Neuronal stem cell (in vitro differentiated cells): ENCODE measurements around the gene SLC37A1.

Source experiments
- DNase-seq: peaks from one replicate; pipeline ENCODE4 v3.0.0-alpha.2; 2013; ENCODE audit warnings: low spot score
- H2AFZ ChIP-seq: one replicate; pipeline ENCODE4 v1.6.1; 2013; ENCODE audit warnings: mild to moderate bottlenecking, low read length, inconsistent platforms
- H2AK5ac ChIP-seq: 2 replicates; pipeline ENCODE4 v1.6.1; 2013; ENCODE audit warnings: low read depth, mild to moderate bottlenecking, inconsistent platforms, low read length, moderate library complexity, mixed read lengths
- H2BK120ac ChIP-seq: 2 replicates; pipeline ENCODE4 v1.6.1; 2013; ENCODE audit warnings: low read depth, mild to moderate bottlenecking, inconsistent platforms, low read length, moderate library complexity, mixed read lengths
- H2BK12ac ChIP-seq: one replicate; pipeline ENCODE4 v1.6.1; 2013; ENCODE audit warnings: low read length, inconsistent platforms
- H2BK15ac ChIP-seq: 2 replicates; pipeline ENCODE4 v1.6.1; 2013; ENCODE audit warnings: mild to moderate bottlenecking, low read length, inconsistent platforms, mixed read lengths
- H2BK5ac ChIP-seq: one replicate; pipeline ENCODE4 v1.6.1; 2013; ENCODE audit warnings: inconsistent platforms, mild to moderate bottlenecking, low read length, moderate library complexity
- H3K14ac ChIP-seq: one replicate; pipeline ENCODE4 v1.6.1; 2013; ENCODE audit warnings: low read length, inconsistent platforms
- H3K18ac ChIP-seq: 2 replicates; pipeline ENCODE4 v1.6.1; 2013; ENCODE audit warnings: low read length, inconsistent platforms
- H3K23ac ChIP-seq: 2 replicates; pipeline ENCODE4 v1.6.1; 2013; ENCODE audit warnings: low read depth, mild to moderate bottlenecking, mixed read lengths, low read length, inconsistent platforms; ENCODE audit not compliant: poor library complexity
- H3K27ac ChIP-seq: replicated peaks from 3 replicates; pipeline ENCODE4 v1.5.1; 2013; ENCODE audit warnings: low read length, inconsistent platforms
- H3K27me3 ChIP-seq, 3 experiments: 2 replicates each; pipeline ENCODE4 v1.6.1; 2013; ENCODE audit warnings: low read length in 3 of 3, mild to moderate bottlenecking in 2 of 3, inconsistent platforms in 1 of 3, low read depth in 1 of 3, mixed read lengths in 1 of 3, moderate library complexity in 1 of 3; ENCODE audit not compliant: control insufficient read depth in 3 of 3, insufficient read depth in 3 of 3
- H3K36me3 ChIP-seq, 2 donors: replicated peaks in 1 of 2; 2 replicates each; pipeline ENCODE4 v1.6.1; 2013; ENCODE audit warnings: low read length in 2 of 2; ENCODE audit not compliant: control insufficient read depth in 2 of 2, insufficient read depth in 2 of 2
- H3K4ac ChIP-seq: 2 replicates; pipeline ENCODE4 v1.6.1; 2013; ENCODE audit warnings: inconsistent platforms, mild to moderate bottlenecking, low read length, moderate library complexity
- H3K4me1 ChIP-seq, 2 donors: 1 replicate in 1 of 2; 2 replicates in 1 of 2; pipeline ENCODE4 v1.6.1; 2013; ENCODE audit warnings: low read length in 2 of 2, low read depth in 1 of 2; ENCODE audit not compliant: control insufficient read depth in 2 of 2, insufficient read depth in 1 of 2
- H3K4me2 ChIP-seq: one replicate; pipeline ENCODE4 v1.6.1; 2013; ENCODE audit warnings: mild to moderate bottlenecking, low read length, inconsistent platforms; ENCODE audit not compliant: insufficient read depth, poor library complexity, severe bottlenecking
- H3K4me3 ChIP-seq, 2 donors: 2 replicates each; pipeline ENCODE4 v1.5.1; 2013; ENCODE audit warnings: low read length in 2 of 2, mild to moderate bottlenecking in 2 of 2, inconsistent platforms in 1 of 2, moderate library complexity in 1 of 2
- H3K79me1 ChIP-seq: one replicate; pipeline ENCODE4 v1.6.1; 2013; ENCODE audit warnings: low read depth, mild to moderate bottlenecking, inconsistent platforms, low read length, moderate library complexity
- H3K9ac ChIP-seq: one replicate; pipeline ENCODE4 v1.6.1; 2013; ENCODE audit warnings: mild to moderate bottlenecking, low read depth, low read length, inconsistent platforms; ENCODE audit not compliant: poor library complexity
- H3K9me3 ChIP-seq, 2 donors: replicated peaks in 1 of 2; 2 replicates each; pipeline versions ENCODE3 to v1.6.1; 2013; ENCODE audit warnings: low read length in 2 of 2, mild to moderate bottlenecking in 2 of 2, inconsistent platforms in 1 of 2, low read depth in 1 of 2, mixed read lengths in 1 of 2, moderate library complexity in 1 of 2; ENCODE audit not compliant: control insufficient read depth in 2 of 2, insufficient read depth in 1 of 2
- H4K8ac ChIP-seq: one replicate; pipeline ENCODE4 v1.6.1; 2013; ENCODE audit warnings: low read depth, mild to moderate bottlenecking, inconsistent platforms, low read length, moderate library complexity
- H4K91ac ChIP-seq: one replicate; pipeline ENCODE4 v1.6.1; 2013; ENCODE audit warnings: low read length, low read depth, mild to moderate bottlenecking, inconsistent platforms; ENCODE audit not compliant: poor library complexity
- WGBS, 2 donors: extraction: QIAGEN DNeasy Blood & Tissue Kit; methylation state at CpG; one replicate each; pipeline ENCODE4 v1.1.7; 2013; ENCODE audit warnings: missing lambda C conversion rate in 2 of 2, mixed read lengths in 1 of 2; ENCODE audit not compliant: insufficient read length in 2 of 2, insufficient replicate concordance in 1 of 2; ENCODE audit errors: extremely low coverage in 2 of 2; 5-methylcytosine and 5-hydroxymethylcytosine counted together

SLC37A1 gene

DNA sequence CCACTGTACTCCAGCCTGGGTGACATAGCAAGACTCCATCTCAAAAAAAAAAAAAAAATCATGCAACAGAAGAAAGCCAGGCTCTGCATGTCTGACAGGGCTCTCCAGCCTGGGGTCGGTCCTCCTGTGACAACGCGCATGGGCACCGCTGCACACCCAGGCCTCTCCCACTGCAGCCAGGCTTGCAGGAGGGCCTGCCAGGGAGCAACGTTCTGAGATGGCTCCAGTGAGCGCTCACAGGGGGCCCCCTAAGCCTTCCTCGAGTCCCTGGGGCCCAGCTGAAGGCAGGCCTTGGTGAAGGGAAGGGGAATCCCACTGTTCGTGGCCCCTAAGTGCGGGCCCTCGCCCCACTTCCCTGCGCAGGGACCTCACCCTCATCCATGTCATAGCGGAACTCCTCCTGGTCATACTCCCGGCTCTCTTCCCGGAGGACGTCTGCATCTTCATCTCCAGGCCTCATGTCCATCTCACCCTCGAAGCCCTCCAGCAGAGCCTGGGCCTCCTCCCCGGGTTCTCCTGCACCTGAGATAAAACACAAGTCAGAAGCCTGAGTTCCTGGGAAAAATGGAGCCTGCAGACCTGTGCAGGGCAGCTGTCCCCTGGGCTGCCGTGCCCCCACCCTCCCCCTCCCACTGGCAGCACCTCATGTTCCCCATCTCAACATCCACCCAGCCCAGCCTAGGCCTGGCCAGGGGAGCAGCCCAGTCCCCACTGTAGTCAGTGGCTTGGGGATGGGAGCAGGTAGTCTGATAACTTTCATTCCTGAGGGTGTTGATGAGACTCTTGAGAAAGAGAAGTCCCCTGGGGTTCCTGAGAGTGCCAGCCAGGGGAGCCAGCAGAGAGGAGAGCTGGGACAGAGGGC is 37.9 kb upstream of the SLC37A1 start:
- H4K8ac ChIP-seq: no peak overlapping the region
- H3K27me3 ChIP-seq: peaks cover 0 to 4% (median 0%) of the 10 kb centered on the region in 3 experiments
- no peak overlapping the region for H3K14ac ChIP-seq
- H3K4me1 ChIP-seq: peaks cover 0 to 2% of the 10 kb centered on the region in 2 donors
- WGBS, 2 donors: no CpG with 5 or more reads among the region's 18 CpGs
- no peak overlapping the region for H3K27ac ChIP-seq
- no peak overlapping the region for H2BK12ac ChIP-seq
- H2BK120ac ChIP-seq: no peak overlapping the region
- no peak overlapping the region for H2BK15ac ChIP-seq
- no peak overlapping the region for H2AFZ ChIP-seq
- no peak overlapping the region for H3K4me3 ChIP-seq
- no peak overlapping the region for H3K4me2 ChIP-seq
- peak overlapping the region; percentile 17 for H3K23ac ChIP-seq
- no peaks in the 10 kb centered on the region for H3K36me3 ChIP-seq
- peaks cover 0 to 2% of the 10 kb centered on the region in 2 donors for H3K9me3 ChIP-seq
- H3K4ac ChIP-seq: no peak overlapping the region
- H3K18ac ChIP-seq: peak overlapping the region; percentile 19
- H3K79me1 ChIP-seq: no peaks in the 10 kb centered on the region
- H2AK5ac ChIP-seq: peak overlapping the region; percentile 73
- H4K91ac ChIP-seq: no peak overlapping the region
- H3K9ac ChIP-seq: no peak overlapping the region
- no peak for DNase-seq
- peak overlapping the region; percentile 42 for H2BK5ac ChIP-seq

DNA sequence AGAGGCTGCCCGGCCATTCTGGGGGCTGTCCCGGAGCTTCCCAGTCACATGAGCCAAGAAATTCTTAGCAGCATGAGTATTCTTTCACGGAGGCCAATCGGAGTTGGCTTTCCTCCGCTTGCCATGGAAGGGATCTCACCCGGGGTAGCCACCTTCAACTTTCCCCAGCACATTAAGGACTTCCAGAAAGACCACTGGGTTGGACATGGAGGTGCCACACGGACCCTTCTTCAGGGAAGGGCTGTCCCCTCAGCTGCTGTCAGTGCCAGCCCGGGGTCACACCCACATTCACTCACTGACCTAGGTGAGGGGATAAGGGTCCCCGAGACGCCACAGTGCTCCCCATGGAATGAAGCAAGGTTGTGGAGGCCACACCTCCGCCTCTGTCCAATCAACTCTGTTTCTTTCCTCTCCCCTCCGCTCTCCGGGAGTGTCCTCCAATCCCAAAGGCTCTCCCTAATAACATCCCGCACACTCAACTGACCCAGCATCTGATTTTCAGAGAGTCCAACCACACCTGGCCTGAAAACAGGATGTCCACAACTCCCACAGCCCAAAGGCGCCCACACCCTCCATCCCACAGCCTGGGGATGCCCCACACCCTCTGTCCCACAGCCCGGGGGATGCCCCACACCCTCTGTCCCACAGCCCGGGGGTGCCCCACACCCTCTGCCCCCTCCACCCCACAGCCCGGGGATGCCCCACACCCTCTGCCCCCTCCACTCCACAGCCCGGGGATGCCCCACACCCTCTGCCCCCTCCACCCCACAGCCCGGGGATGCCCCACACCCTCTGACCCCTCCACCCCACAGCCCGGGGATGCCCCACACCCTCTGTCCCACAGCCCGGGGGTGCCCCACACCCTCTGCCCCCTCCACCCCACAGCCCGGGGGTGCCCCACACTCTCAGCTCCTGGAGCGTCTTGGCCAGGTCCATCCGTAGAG is 37.0 kb upstream of the SLC37A1 start:
- Histone ChIP-seq H3K27ac (no peak overlapping the region), H4K91ac (peak overlapping the region; percentile 35), H2BK15ac (no peak overlapping the region), H3K9me3 (peaks cover 0 to 2% of the 10 kb centered on the region in 2 donors), H3K27me3 (peaks cover 0 to 2% (median 0%) of the 10 kb centered on the region in 3 experiments), H3K79me1 (no peaks in the 10 kb centered on the region), H3K36me3 (no peaks in the 10 kb centered on the region), H2BK120ac (no peak overlapping the region), H3K4me3 (no peak overlapping the region), H2BK12ac (no peak overlapping the region), H3K14ac (peak overlapping the region; percentile 76), H3K4ac (no peak overlapping the region), H3K18ac (peak overlapping the region; percentile 15), H4K8ac (no peak overlapping the region), H2AK5ac (no peak overlapping the region), H3K23ac (no peak overlapping the region), H2BK5ac (peak overlapping the region; percentile 42), H3K9ac (no peak overlapping the region), H2AFZ (no peak overlapping the region), H3K4me2 (no peak overlapping the region), H3K4me1 (no peaks in the 10 kb centered on the region)
- no peak for DNase-seq
- no CpG with 5 or more reads among the region's 25 CpGs for WGBS, 2 donors

DNA sequence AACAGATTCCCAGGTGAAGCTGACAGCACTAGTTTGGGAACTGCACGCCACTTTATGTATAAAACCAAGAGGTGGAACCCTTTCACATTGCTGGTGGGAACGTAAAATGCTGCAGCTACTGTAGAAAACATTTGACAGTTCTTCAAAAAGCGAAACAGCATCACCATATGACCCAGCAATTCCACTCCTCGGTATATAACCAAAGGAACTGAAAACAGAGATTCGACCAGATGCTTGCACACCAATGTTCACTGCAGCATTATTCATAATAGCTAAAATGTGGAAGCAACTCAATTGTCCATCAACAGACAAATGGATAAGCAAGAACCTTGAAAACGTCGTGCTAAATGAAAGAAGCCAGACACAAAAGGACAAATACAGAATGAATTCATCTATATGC is 35.1 kb upstream of the SLC37A1 start:
- Histone ChIP-seq H2BK12ac (no peak overlapping the region), H3K14ac (no peak overlapping the region), H3K27ac (no peak overlapping the region), H2AK5ac (no peak overlapping the region), H2AFZ (no peak overlapping the region), H4K91ac (no peak overlapping the region), H3K23ac (no peak overlapping the region), H3K36me3 (no peaks in the 10 kb centered on the region), H3K9me3 (peaks cover 0 to 2% of the 10 kb centered on the region in 2 donors), H3K4me2 (no peak overlapping the region), H3K9ac (no peak overlapping the region), H3K27me3 (peaks cover 0 to 6% (median 0%) of the 10 kb centered on the region in 3 experiments), H4K8ac (no peak overlapping the region), H3K4ac (no peak overlapping the region), H2BK120ac (no peak overlapping the region), H2BK5ac (no peak overlapping the region), H3K79me1 (no peaks in the 10 kb centered on the region), H3K4me3 (no peak overlapping the region), H3K4me1 (no peaks in the 10 kb centered on the region), H3K18ac (no peak overlapping the region), H2BK15ac (no peak overlapping the region)
- WGBS, 2 donors: no CpG with 5 or more reads among the region's 7 CpGs
- DNase-seq: no peak

DNA sequence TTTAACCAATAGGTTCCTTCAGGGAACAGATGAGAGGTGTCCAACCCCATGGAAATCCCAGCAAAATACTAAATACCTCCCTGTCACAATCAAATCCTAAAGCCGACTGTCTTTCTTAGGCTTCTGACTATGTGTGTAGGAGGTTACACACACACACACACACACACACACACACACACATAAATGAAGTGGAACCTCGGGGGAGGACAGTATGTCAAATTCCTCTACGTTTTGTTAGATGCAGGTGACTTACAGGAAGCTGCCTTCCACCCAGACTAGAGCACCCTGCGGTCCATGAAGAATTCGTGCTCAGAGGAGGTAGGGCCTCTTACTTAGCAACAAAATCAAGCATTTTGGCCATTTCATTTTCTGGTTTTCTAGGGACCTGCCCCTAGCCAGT is 34.1 kb upstream of the SLC37A1 start:
- Histone ChIP-seq H3K4ac (no peak overlapping the region), H3K4me2 (no peak overlapping the region), H3K27ac (no peak overlapping the region), H3K14ac (no peak overlapping the region), H2AK5ac (no peak overlapping the region), H3K4me3 (no peak overlapping the region), H3K9me3 (peaks cover 0 to 2% of the 10 kb centered on the region in 2 donors), H3K27me3 (peaks cover 0 to 9% (median 0%) of the 10 kb centered on the region in 3 experiments), H2BK120ac (no peak overlapping the region), H2BK12ac (no peak overlapping the region), H2BK5ac (no peak overlapping the region), H4K91ac (no peak overlapping the region), H2BK15ac (no peak overlapping the region), H2AFZ (no peak overlapping the region), H3K36me3 (no peaks in the 10 kb centered on the region), H3K9ac (no peak overlapping the region), H3K23ac (no peak overlapping the region), H3K79me1 (no peaks in the 10 kb centered on the region), H4K8ac (no peak overlapping the region), H3K4me1 (no peaks in the 10 kb centered on the region), H3K18ac (no peak overlapping the region)
- DNase-seq: no peak
- WGBS, 2 donors: no CpG with 5 or more reads among the region's 5 CpGs
